OCI-LY1 (cell line): ENCODE results near the gene CD55.

Experiments used
- H2AFZ ChIP-seq: fragments of 200-600 bp; sonication (generic), shearing (Covaris generic); 2 replicates; pipeline ENCODE4 v1.6.0; 2014; ENCODE audit warnings: antibody characterized with exemption, mild to moderate bottlenecking, low read length
- H3F3A ChIP-seq: fragments of 200-600 bp; sonication (generic), shearing (Covaris generic); 2 replicates; pipeline ENCODE4 v1.6.0; 2014; ENCODE audit warnings: mild to moderate bottlenecking, antibody characterized with exemption, low read length, moderate library complexity; ENCODE audit not compliant: insufficient read depth
- H3K27ac ChIP-seq: fragments of 200-600 bp; sonication (generic); 2 replicates; pipeline ENCODE4 v1.5.1; 2014; ENCODE audit warnings: low read length, mixed run types, mild to moderate bottlenecking, low read depth; ENCODE audit not compliant: poor library complexity, severe bottlenecking
- H3K27me3 ChIP-seq: fragments of 200-600 bp; sonication (generic); 2 replicates; pipeline ENCODE4 v1.6.0; 2014; ENCODE audit warnings: antibody characterized with exemption, mild to moderate bottlenecking, low read length, moderate library complexity; ENCODE audit not compliant: insufficient read depth
- H3K36me3 ChIP-seq: fragments of 200-600 bp; sonication (generic); 2 replicates; pipeline ENCODE4 v1.6.1; 2014; ENCODE audit warnings: mild to moderate bottlenecking, antibody characterized with exemption, low read length, moderate library complexity, mixed read lengths; ENCODE audit not compliant: insufficient read depth
- H3K4me1 ChIP-seq: fragments of 200-600 bp; sonication (generic); 2 replicates; pipeline ENCODE4 v1.5.1; 2014; ENCODE audit warnings: mild to moderate bottlenecking, low read length, moderate library complexity; ENCODE audit not compliant: insufficient read depth, severe bottlenecking
- H3K4me2 ChIP-seq: fragments of 200-600 bp; sonication (generic), shearing (Covaris generic); 2 replicates; pipeline ENCODE4 v1.6.1; 2014; ENCODE audit warnings: low read length
- H3K4me3 ChIP-seq: fragments of 200-600 bp; sonication (generic); 2 replicates; pipeline ENCODE4 v1.5.1; 2014; ENCODE audit warnings: low read length, low read depth, mild to moderate bottlenecking, mixed read lengths; ENCODE audit not compliant: poor library complexity, severe bottlenecking
- H3K79me2 ChIP-seq: fragments of 200-600 bp; shearing (Covaris generic); 2 replicates; pipeline ENCODE4 v1.6.1; 2016; ENCODE audit warnings: mixed run types, low read length, mixed read lengths; ENCODE audit not compliant: insufficient read depth
- H3K9ac ChIP-seq: fragments of 200-600 bp; sonication (generic), shearing (Covaris generic); 2 replicates; pipeline ENCODE4 v1.6.1; 2014; ENCODE audit warnings: mild to moderate bottlenecking, low read length, mixed read lengths
- H3K9me2 ChIP-seq: fragments of 200-600 bp; sonication (generic), shearing (Covaris generic); 2 replicates; pipeline ENCODE4 v1.6.1; 2014; ENCODE audit warnings: low read depth, mild to moderate bottlenecking, low read length, mixed read lengths
- H3K9me3 ChIP-seq: fragments of 200-600 bp; shearing (Covaris generic); 2 replicates; pipeline ENCODE4 v1.6.1; 2014; ENCODE audit warnings: low read length, mixed read lengths
- H4K20me1 ChIP-seq: fragments of 200-600 bp; sonication (generic), shearing (Covaris generic); 2 replicates; pipeline ENCODE4 v1.6.0; 2016; ENCODE audit warnings: mild to moderate bottlenecking, low read length; ENCODE audit not compliant: insufficient read depth
- CTCF ChIP-seq: fragments of 200-600 bp; sonication (generic), shearing (Covaris generic); IDR thresholded peaks from 2 replicates; pipeline ENCODE4 v1.5.1; 2017; ENCODE audit warnings: mild to moderate bottlenecking, antibody characterized with exemption, low read length, moderate library complexity, mixed read lengths
- EZH2 ChIP-seq: fragments of 200-600 bp; sonication (generic), shearing (Covaris generic); IDR thresholded peaks from 2 replicates; pipeline ENCODE4 v1.8.0; 2017; ENCODE audit warnings: borderline replicate concordance, mixed run types, mild to moderate bottlenecking, antibody characterized with exemption, low read length, moderate library complexity, mixed read lengths

The CD55 gene

GRCh38 chr1:207398986-207399385 is 77.5 kb downstream of the CD55 start:
- Histone ChIP-seq H3K4me1 (no peaks in the 10 kb centered on the region), H3K4me3 (no peak overlapping the region), H3K79me2 (no peaks in the 10 kb centered on the region), H3K9ac (no peak overlapping the region), H3K9me3 (no peaks in the 10 kb centered on the region), H3F3A (no peaks in the 10 kb centered on the region), H3K4me2 (no peak overlapping the region), H3K36me3 (no peaks in the 10 kb centered on the region), H4K20me1 (no peaks in the 10 kb centered on the region), H3K9me2 (no peaks in the 10 kb centered on the region), H3K27me3 (no peaks in the 10 kb centered on the region), H2AFZ (no peak overlapping the region), H3K27ac (no peak overlapping the region)
- TF ChIP-seq EZH2 (no peak), CTCF (no peak)

GRCh38 chr1:207401578-207401977 is 80.1 kb downstream of the CD55 start:
- H3K9me3 ChIP-seq, result no peaks in the 10 kb centered on the region
- H3K4me3 ChIP-seq, result no peak overlapping the region
- no peak overlapping the region for H3K4me2 ChIP-seq
- H4K20me1 ChIP-seq, result no peaks in the 10 kb centered on the region
- no peak overlapping the region for H2AFZ ChIP-seq
- no peaks in the 10 kb centered on the region for H3K79me2 ChIP-seq
- H3K36me3 ChIP-seq, result no peaks in the 10 kb centered on the region
- no peak overlapping the region for H3K9ac ChIP-seq
- no peak overlapping the region for H3K27ac ChIP-seq
- no peaks in the 10 kb centered on the region for H3K27me3 ChIP-seq
- H3F3A ChIP-seq, result no peaks in the 10 kb centered on the region
- no peaks in the 10 kb centered on the region for H3K9me2 ChIP-seq
- H3K4me1 ChIP-seq, result no peaks in the 10 kb centered on the region
- TF ChIP-seq CTCF (peak; percentile 44; the same call in 1 of the 2 replicates), EZH2 (no peak)

- H3K4me1 ChIP-seq, result no peaks in the 10 kb centered on the region
Measured at GRCh38 chr1:207402744-207403143, 81.3 kb downstream of the CD55 start.

More at GRCh38 chr1:207402744-207403143, 81.3 kb downstream of the CD55 start:
- H3K9ac ChIP-seq, result no peak overlapping the region
- H3K36me3 ChIP-seq, result no peaks in the 10 kb centered on the region
- no peaks in the 10 kb centered on the region for H3F3A ChIP-seq
- H3K27me3 ChIP-seq, result no peaks in the 10 kb centered on the region
- H3K9me2 ChIP-seq, result no peaks in the 10 kb centered on the region
- H3K27ac ChIP-seq, result no peak overlapping the region
- H3K9me3 ChIP-seq, result no peaks in the 10 kb centered on the region
- no peak overlapping the region for H3K4me3 ChIP-seq
- TF ChIP-seq CTCF (no peak), EZH2 (no peak)
- no peaks in the 10 kb centered on the region for H3K79me2 ChIP-seq
- H4K20me1 ChIP-seq, result no peaks in the 10 kb centered on the region
- no peak overlapping the region for H2AFZ ChIP-seq
- no peak overlapping the region for H3K4me2 ChIP-seq
